HCT116 (cell line): ENCODE measurements around the gene PFKP. TPM values are rescaled to one million over a fixed set of nuclear protein-coding genes. Genes with fewer than 3 reads are reported as not detected.

Experiments
- ATAC-seq: fragments of 200-7000 bp; cut with Tn5 transposase; 2 replicates; pipeline ENCODE4 v1.9.1; 2020; ENCODE audit warnings: mild to moderate bottlenecking, moderate library complexity
- BruUV-seq: library from RNA; stranded (reverse); fragments of 400-500 nt; replicated peaks from 2 replicates; lab custom pipeline; 2021; lab: Mats Ljungman, UMichigan
- CTCF ChIA-PET: fragments of 300-600 bp; sonication (Branson Sonifier 250); formaldehyde crosslinking; loops from one replicate; lab custom pipeline; 2021; ENCODE audit warnings: antibody characterized with exemption; lab: Charles Lee
- POLR2A ChIA-PET: fragments of 300-600, 350-600 bp; sonication (Branson Sonifier 250); formaldehyde crosslinking; loops from one replicate; lab custom pipeline; 2021; ENCODE audit warnings: antibody characterized with exemption; lab: Charles Lee
- RAD21 ChIA-PET, 2 experiments: fragments of 300-600 bp; sonication (Branson Sonifier 250); formaldehyde crosslinking; loops; one replicate each; lab custom pipeline; 2023; ENCODE audit warnings: low total read pairs in 2 of 2; ENCODE audit not compliant: uncharacterized antibody in 2 of 2, unreplicated experiment in 2 of 2, low non-redundant PET in 1 of 2; lab: Charles Lee
- DNase-seq: peaks from one replicate; pipeline ENCODE4 v3.0.0-alpha.2; 2010; ENCODE audit warnings: low read depth, low spot score
- H2AFZ ChIP-seq: fragments of 200-600 bp; shearing (Covaris generic), sonication (generic); 2 replicates; pipeline ENCODE4 v1.6.1; 2017; ENCODE audit warnings: low read depth, mixed run types, mixed read lengths, antibody characterized with exemption, low read length; ENCODE audit not compliant: poor library complexity, severe bottlenecking
- H3K27ac ChIP-seq: 2 replicates; pipeline ENCODE4 v1.5.1; 2012; ENCODE audit warnings: low read depth, low read length
- H3K27me3 ChIP-seq: fragments of 200-600 bp; sonication (generic); 2 replicates; pipeline ENCODE4 v1.6.1; 2016; ENCODE audit warnings: mixed run types, low read length, mixed read lengths; ENCODE audit not compliant: insufficient read depth
- H3K36me3 ChIP-seq, 2 experiments: fragments of 200-500 bp in 1 of 2; fragments of 200-600 bp in 1 of 2; sonication (Bioruptor generic) in 1 of 2; sonication (generic) in 1 of 2; 2 replicates each; pipeline versions ENCODE4 v1.5.1 to v1.6.1; 2014 to 2016; ENCODE audit warnings: low read length in 2 of 2, inconsistent platforms in 1 of 2, mixed read lengths in 1 of 2, mixed run types in 1 of 2; ENCODE audit not compliant: insufficient read depth in 2 of 2, control insufficient read depth in 1 of 2
- H3K4me1 ChIP-seq, 2 experiments: fragments of 200-600 bp in 1 of 2; sonication (generic) in 1 of 2; 2 replicates each; pipeline versions ENCODE4 v1.5.1 to v1.6.1; 2012 to 2017; ENCODE audit warnings: low read length in 2 of 2, inconsistent platforms in 1 of 2, mild to moderate bottlenecking in 1 of 2, mixed read lengths in 1 of 2, mixed run types in 1 of 2, moderate library complexity in 1 of 2; ENCODE audit not compliant: insufficient read depth in 2 of 2, control insufficient read depth in 1 of 2
- H3K4me2 ChIP-seq: fragments of 200-600 bp; sonication (generic); 2 replicates; pipeline ENCODE4 v1.6.1; 2017; ENCODE audit warnings: mixed run types, low read length, mixed read lengths
- H3K4me3 ChIP-seq, 2 experiments: fragments of 200-600 bp in 1 of 2; sonication (generic) in 1 of 2; replicated peaks in 1 of 2; 2 replicates each; pipeline ENCODE4 v1.5.1; 2011 to 2016; ENCODE audit warnings: low read length in 2 of 2, control low read depth in 1 of 2, low read depth in 1 of 2, mild to moderate bottlenecking in 1 of 2, mixed read lengths in 1 of 2, mixed run types in 1 of 2
- H3K79me2 ChIP-seq: fragments of 200-600 bp; sonication (generic); 2 replicates; pipeline ENCODE4 v1.6.1; 2017; ENCODE audit warnings: mild to moderate bottlenecking, mixed run types, low read length, moderate library complexity, mixed read lengths; ENCODE audit not compliant: insufficient read depth
- H3K9ac ChIP-seq: fragments of 200-600 bp; sonication (generic); 2 replicates; pipeline ENCODE4 v1.6.1; 2016; ENCODE audit warnings: low read length, mixed read lengths
- H3K9me2 ChIP-seq: fragments of 200-600 bp; sonication (generic), shearing (Covaris generic); 2 replicates; pipeline ENCODE4 v1.6.1; 2017; ENCODE audit warnings: mixed run types, mild to moderate bottlenecking, moderate library complexity; ENCODE audit not compliant: insufficient read depth
- H3K9me3 ChIP-seq, 2 experiments: fragments of 200-500 bp in 1 of 2; fragments of 200-600 bp in 1 of 2; sonication (Bioruptor generic) in 1 of 2; sonication (generic) in 1 of 2; 2 replicates each; pipeline ENCODE4 v1.6.1; 2014 to 2017; ENCODE audit warnings: low read length in 2 of 2, mixed read lengths in 2 of 2, inconsistent platforms in 1 of 2, low read depth in 1 of 2, mild to moderate bottlenecking in 1 of 2, mixed run types in 1 of 2, moderate library complexity in 1 of 2; ENCODE audit not compliant: control insufficient read depth in 1 of 2, insufficient read depth in 1 of 2
- H4K20me1 ChIP-seq: fragments of 200-600 bp; sonication (generic), shearing (Covaris generic); 2 replicates; pipeline ENCODE4 v1.6.1; 2017; ENCODE audit warnings: mixed run types, mild to moderate bottlenecking, moderate library complexity; ENCODE audit not compliant: insufficient read depth
- CEBPB ChIP-seq: IDR thresholded peaks from 2 replicates; pipeline ENCODE4 v1.6.1; 2012; ENCODE audit warnings: low read depth
- EGR1 ChIP-seq: IDR thresholded peaks from 2 replicates; pipeline ENCODE4 v1.6.1; 2012; ENCODE audit warnings: low read depth
- EZH2 ChIP-seq: fragments of 200-600 bp; sonication (generic); IDR thresholded peaks from 2 replicates; pipeline ENCODE4 v1.6.1; 2017; ENCODE audit warnings: antibody characterized with exemption, mixed run types
- FOSL1 ChIP-seq: IDR thresholded peaks from 2 replicates; pipeline ENCODE4 v1.6.1; 2012; ENCODE audit warnings: low read depth
- POLR2A ChIP-seq: IDR thresholded peaks from 2 replicates; pipeline ENCODE4 v1.7.0; 2011; ENCODE audit warnings: borderline replicate concordance; ENCODE audit not compliant: insufficient read depth, insufficient read length; ENCODE audit errors: extremely low read depth
- POLR2AphosphoS5 ChIP-seq: IDR thresholded peaks from 2 replicates; pipeline ENCODE4 v1.6.1; 2011; ENCODE audit warnings: mild to moderate bottlenecking, low read depth, low read length, moderate library complexity
- RAD21 ChIP-seq: IDR thresholded peaks from 2 replicates; pipeline ENCODE4 v1.6.1; 2012; ENCODE audit warnings: low read depth, mild to moderate bottlenecking
- SP1 ChIP-seq: IDR thresholded peaks from 2 replicates; pipeline ENCODE4 v1.6.1; 2012; ENCODE audit warnings: low read depth
- SRF ChIP-seq: IDR thresholded peaks from 2 replicates; pipeline ENCODE4 v1.6.1; 2012; ENCODE audit warnings: low read depth
- YY1 ChIP-seq: IDR thresholded peaks from 2 replicates; pipeline ENCODE4 v1.6.1; 2011; ENCODE audit warnings: low read length, low read depth, moderate library complexity, mild to moderate bottlenecking; ENCODE audit not compliant: insufficient replicate concordance; ENCODE audit errors: extremely low read depth
- ZFX ChIP-seq: fragments of 450-650 bp; IDR thresholded peaks from 2 replicates; pipeline ENCODE4 v1.6.1; 2017
- intact Hi-C: fragments of 100-400 bp; cut with micrococcal nuclease; formaldehyde crosslinking; loops from 2 replicates; pipeline ENCODE4 v1.10.0; 2022
- total RNA-seq: library from RNA; stranded (reverse); gene quantifications from one replicate; pipeline ENCODE4 v1.2.1, GENCODE V29; 2021; ENCODE audit not compliant: unreplicated experiment
- TF ChIP-seq, protein P1 (sequence below): IDR thresholded peaks from 2 replicates; pipeline ENCODE4 v1.6.1; 2012
- TF ChIP-seq, protein P2 (sequence below), 3 experiments: fragments of 200-600 bp in 1 of 3; sonication (generic) in 1 of 3; IDR thresholded peaks in 2 of 3; conservative IDR thresholded peaks in 1 of 3; 2 replicates each; pipeline ENCODE4 v1.5.1; 2012 to 2017; ENCODE audit warnings: low read depth in 2 of 3, low read length in 2 of 3, antibody characterized with exemption in 1 of 3, borderline replicate concordance in 1 of 3, control low read depth in 1 of 3, mild to moderate bottlenecking in 1 of 3, mixed read lengths in 1 of 3, mixed run types in 1 of 3, moderate library complexity in 1 of 3; ENCODE audit not compliant: insufficient read depth in 1 of 3
- TF ChIP-seq, protein P3 (sequence below): IDR thresholded peaks from 2 replicates; pipeline ENCODE4 v1.6.1; 2012
- TF ChIP-seq, protein P4 (sequence below): IDR thresholded peaks from 2 replicates; pipeline ENCODE4 v1.6.1; 2011; ENCODE audit warnings: mild to moderate bottlenecking, low read length, moderate library complexity; ENCODE audit not compliant: insufficient replicate concordance; ENCODE audit errors: extremely low read depth

Gene PFKP
- total RNA-seq, 1 experiment from 2014 or later, result 237 TPM

DNA sequence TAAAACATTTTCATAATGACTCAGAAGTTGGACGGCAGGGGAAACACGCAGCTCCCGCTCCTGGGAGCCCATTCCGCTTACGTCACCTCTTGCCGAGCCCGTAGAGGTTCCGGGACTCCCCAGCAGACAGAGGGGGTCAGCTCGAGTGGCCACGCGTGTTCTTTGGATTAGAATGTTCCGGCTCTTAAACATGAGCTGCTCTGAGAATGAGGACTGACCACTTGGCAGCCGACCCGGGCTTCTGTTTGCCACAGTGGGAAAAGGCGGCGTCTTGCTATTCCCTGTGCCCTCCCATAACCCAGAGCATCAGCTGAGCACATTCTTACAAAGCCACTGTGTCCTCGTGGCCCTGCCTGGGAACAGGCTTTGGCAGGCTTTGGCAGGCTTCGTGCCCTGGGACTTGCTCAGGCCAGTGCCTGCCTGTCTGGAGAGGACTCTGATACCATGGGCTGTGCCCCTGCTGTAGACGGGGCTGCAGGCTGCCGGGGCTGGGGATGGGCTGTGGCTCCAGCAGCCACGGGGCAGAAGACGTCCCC is 40.1 kb downstream of the PFKP start:
- Histone ChIP-seq H3K9me2 (no peaks in the 10 kb centered on the region), H3K4me3 (no peak overlapping the region), H4K20me1 (no peaks in the 10 kb centered on the region), H3K4me1 (no peaks in the 10 kb centered on the region), H2AFZ (no peak overlapping the region), H3K9me3 (no peaks in the 10 kb centered on the region), H3K9ac (no peak overlapping the region), H3K79me2 (peaks cover 53% of the 10 kb centered on the region), H3K4me2 (no peak overlapping the region), H3K27me3 (no peaks in the 10 kb centered on the region), H3K27ac (no peak overlapping the region), H3K36me3 (peaks cover 64 to 78% of the 10 kb centered on the region in 2 experiments)
- intact Hi-C loops, result no loop called here
- POLR2A ChIA-PET, result no interaction called here
- no peak for ATAC-seq
- BruUV-seq, result no TSS peak
- TF ChIP-seq FOSL1 (no peak), SRF (no peak), RAD21 (no peak), EZH2 (no peak), SP1 (no peak)
- RAD21 ChIA-PET, result no interaction called here
- DNase-seq, result no peak
- CTCF ChIA-PET, result no interaction called here

DNA sequence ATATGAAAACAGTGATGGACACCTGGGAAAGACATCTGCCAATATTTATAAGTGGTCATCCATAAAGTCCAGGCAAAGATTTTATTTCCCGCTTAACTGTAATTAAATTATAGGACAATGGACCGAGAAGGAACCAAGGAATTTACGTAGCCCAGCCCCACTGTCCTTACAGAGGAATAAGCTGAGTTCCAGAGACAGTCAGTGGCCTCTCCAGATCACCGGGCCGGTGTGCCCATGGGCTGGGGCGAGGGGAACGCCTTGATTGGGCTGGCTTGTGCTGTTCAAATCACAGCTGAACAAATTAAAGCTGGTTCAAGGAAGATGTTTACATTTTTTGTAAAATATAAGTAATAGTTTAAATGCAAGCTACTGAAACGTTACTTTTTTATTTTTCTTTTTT is 40.7 kb downstream of the PFKP start:
- Histone ChIP-seq H3K27ac (no peak overlapping the region), H3K27me3 (no peaks in the 10 kb centered on the region), H3K9me3 (no peaks in the 10 kb centered on the region), H3K79me2 (peaks cover 48% of the 10 kb centered on the region), H3K9me2 (no peaks in the 10 kb centered on the region), H3K4me1 (no peaks in the 10 kb centered on the region), H3K4me3 (no peak overlapping the region), H4K20me1 (no peaks in the 10 kb centered on the region), H2AFZ (no peak overlapping the region), H3K36me3 (peaks cover 60 to 77% of the 10 kb centered on the region in 2 experiments), H3K4me2 (no peak overlapping the region), H3K9ac (no peak overlapping the region)
- intact Hi-C loops, result no loop called here
- CTCF ChIA-PET, result no interaction called here
- no peak for ATAC-seq
- no peak for DNase-seq
- RAD21 ChIA-PET, result no interaction called here
- POLR2A ChIA-PET, result no interaction called here
- no TSS peak for BruUV-seq
- TF ChIP-seq SP1 (no peak), ZFX (no peak), SRF (no peak), CEBPB (no peak), POLR2A (no peak), EGR1 (no peak), POLR2AphosphoS5 (no peak), YY1 (no peak), RAD21 (no peak), EZH2 (no peak)
- TF ChIP-seq, protein P1, sequence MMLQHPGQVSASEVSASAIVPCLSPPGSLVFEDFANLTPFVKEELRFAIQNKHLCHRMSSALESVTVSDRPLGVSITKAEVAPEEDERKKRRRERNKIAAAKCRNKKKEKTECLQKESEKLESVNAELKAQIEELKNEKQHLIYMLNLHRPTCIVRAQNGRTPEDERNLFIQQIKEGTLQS, result no peak
- TF ChIP-seq, protein P2, sequence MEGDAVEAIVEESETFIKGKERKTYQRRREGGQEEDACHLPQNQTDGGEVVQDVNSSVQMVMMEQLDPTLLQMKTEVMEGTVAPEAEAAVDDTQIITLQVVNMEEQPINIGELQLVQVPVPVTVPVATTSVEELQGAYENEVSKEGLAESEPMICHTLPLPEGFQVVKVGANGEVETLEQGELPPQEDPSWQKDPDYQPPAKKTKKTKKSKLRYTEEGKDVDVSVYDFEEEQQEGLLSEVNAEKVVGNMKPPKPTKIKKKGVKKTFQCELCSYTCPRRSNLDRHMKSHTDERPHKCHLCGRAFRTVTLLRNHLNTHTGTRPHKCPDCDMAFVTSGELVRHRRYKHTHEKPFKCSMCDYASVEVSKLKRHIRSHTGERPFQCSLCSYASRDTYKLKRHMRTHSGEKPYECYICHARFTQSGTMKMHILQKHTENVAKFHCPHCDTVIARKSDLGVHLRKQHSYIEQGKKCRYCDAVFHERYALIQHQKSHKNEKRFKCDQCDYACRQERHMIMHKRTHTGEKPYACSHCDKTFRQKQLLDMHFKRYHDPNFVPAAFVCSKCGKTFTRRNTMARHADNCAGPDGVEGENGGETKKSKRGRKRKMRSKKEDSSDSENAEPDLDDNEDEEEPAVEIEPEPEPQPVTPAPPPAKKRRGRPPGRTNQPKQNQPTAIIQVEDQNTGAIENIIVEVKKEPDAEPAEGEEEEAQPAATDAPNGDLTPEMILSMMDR (IDR thresholded peaks at IDR 0.05 in 2 of 3, conservative IDR thresholded peaks at IDR 0.05 in 1 of 3; ENCODE audit: borderline replicate concordance in 1 of 3, insufficient read depth in 1 of 3, low read depth in 2 of 3, low read length in 2 of 3), result no peak
- TF ChIP-seq, protein P3, sequence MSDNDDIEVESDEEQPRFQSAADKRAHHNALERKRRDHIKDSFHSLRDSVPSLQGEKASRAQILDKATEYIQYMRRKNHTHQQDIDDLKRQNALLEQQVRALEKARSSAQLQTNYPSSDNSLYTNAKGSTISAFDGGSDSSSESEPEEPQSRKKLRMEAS, result no peak
- TF ChIP-seq, protein P4, sequence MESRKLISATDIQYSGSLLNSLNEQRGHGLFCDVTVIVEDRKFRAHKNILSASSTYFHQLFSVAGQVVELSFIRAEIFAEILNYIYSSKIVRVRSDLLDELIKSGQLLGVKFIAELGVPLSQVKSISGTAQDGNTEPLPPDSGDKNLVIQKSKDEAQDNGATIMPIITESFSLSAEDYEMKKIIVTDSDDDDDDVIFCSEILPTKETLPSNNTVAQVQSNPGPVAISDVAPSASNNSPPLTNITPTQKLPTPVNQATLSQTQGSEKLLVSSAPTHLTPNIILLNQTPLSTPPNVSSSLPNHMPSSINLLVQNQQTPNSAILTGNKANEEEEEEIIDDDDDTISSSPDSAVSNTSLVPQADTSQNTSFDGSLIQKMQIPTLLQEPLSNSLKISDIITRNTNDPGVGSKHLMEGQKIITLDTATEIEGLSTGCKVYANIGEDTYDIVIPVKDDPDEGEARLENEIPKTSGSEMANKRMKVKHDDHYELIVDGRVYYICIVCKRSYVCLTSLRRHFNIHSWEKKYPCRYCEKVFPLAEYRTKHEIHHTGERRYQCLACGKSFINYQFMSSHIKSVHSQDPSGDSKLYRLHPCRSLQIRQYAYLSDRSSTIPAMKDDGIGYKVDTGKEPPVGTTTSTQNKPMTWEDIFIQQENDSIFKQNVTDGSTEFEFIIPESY, result no peak
